AG08396 (cell line): ENCODE measurements around the gene COA8.

Source experiments
- DNase-seq: peaks from one replicate; pipeline ENCODE4 v3.0.0; 2012; ENCODE audit warnings: low spot score, mixed read lengths

COA8 gene

GRCh38 chr14:103549361-103550311 lies 13.1 kb upstream of the COA8 start:
- DNase-seq = no peak

- DNase-seq = no peak
These were observed 12.1 kb upstream of the COA8 start for GRCh38 chr14:103550451-103551337.

- no peak for DNase-seq
These were observed 11.4 kb upstream of the COA8 start for GRCh38 chr14:103551338-103551762.

GRCh38 chr14:103552011-103552845 lies 10.5 kb upstream of the COA8 start:
- peak; percentile 73 for DNase-seq

- no peak for DNase-seq
These were observed 9.9 kb upstream of the COA8 start for GRCh38 chr14:103552846-103553210.

GRCh38 chr14:103555559-103556337 lies 7.0 kb upstream of the COA8 start:
- DNase-seq = no peak

- no peak for DNase-seq
These were observed 5.6 kb upstream of the COA8 start for GRCh38 chr14:103556946-103557758.

- peak; percentile 72 for DNase-seq
These were observed 4.5 kb upstream of the COA8 start for GRCh38 chr14:103558071-103558882.

GRCh38 chr14:103559766-103560165 lies 3.0 kb upstream of the COA8 start:
- no peak for DNase-seq

- DNase-seq = no peak
These were observed 2.1 kb upstream of the COA8 start for GRCh38 chr14:103560691-103561090.

- DNase-seq = peak; percentile 77
These were observed 1.2 kb upstream of the COA8 start for GRCh38 chr14:103561381-103562178.

- peak; percentile 70 for DNase-seq
These were observed 656 bp upstream of the COA8 start for GRCh38 chr14:103562179-103562428.

GRCh38 chr14:103563226-103563620 lies 463 bp downstream of the COA8 start:
- DNase-seq = no peak

- DNase-seq = no peak
These were observed 1.2 kb downstream of the COA8 start for GRCh38 chr14:103563844-103564505.

GRCh38 chr14:103568952-103569351 lies 6.2 kb downstream of the COA8 start:
- no peak for DNase-seq

- DNase-seq = no peak
These were observed 6.6 kb downstream of the COA8 start for GRCh38 chr14:103569408-103569807.

GRCh38 chr14:103574104-103574503 lies 11.3 kb downstream of the COA8 start:
- DNase-seq = no peak

GRCh38 chr14:103574707-103575285 lies 12.0 kb downstream of the COA8 start:
- no peak for DNase-seq
